ENCODE results near the gene PLK5. TPM values are rescaled to one million over a fixed set of nuclear protein-coding genes. Genes with fewer than 3 reads are reported as not detected.

The PLK5 gene
- total and polyA plus RNA-seq, 2 of the 4 experiments (the other 2 are of a cell fraction): not detected

DNA sequence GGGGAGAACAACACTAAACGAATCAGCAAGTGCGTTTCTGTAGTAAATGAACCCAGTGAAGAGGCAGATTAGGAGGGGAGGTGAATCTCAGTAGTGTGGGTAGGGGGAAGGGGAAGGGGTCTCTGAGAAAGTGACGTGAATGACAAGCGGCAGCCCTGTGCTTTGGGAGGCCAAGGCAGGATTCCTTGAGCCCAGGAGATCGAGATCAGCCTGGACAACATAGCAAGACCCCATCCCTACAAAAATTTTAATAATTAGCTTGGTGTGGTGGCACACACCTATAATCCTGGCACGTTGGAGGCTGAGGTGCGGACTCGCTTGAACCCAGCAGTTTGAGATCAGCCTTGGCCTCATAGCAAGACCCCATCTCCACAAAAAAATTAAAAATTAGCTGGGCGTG lies 8.1 kb downstream of the PLK5 start:
- Histone ChIP-seq H3K18ac (ENCODE audit: low read depth, low read length) (no peak overlapping the region), H4K20me1 (ENCODE audit: insufficient read depth, low read length) (no peaks in the 10 kb centered on the region; the same call in 1 of the 2 replicates), H3K14ac (replicated peaks; ENCODE audit: low read depth, low read length) (no peak overlapping the region), H3K79me1 (ENCODE audit: low read depth in 1 of 2, low read length in 2 of 2) (no peaks in the 10 kb centered on the region), H3K4me2 (ENCODE audit: low read depth, low read length) (no peak overlapping the region), H3K9me3 (ENCODE audit: control insufficient read depth, insufficient read depth, low read length) (no peaks in the 10 kb centered on the region), H3K23ac (ENCODE audit: low read depth, low read length) (no peak overlapping the region), H2AK5ac (ENCODE audit: low read depth, low read length) (no peak overlapping the region), H3K9ac (ENCODE audit: low read depth, low read length) (no peak overlapping the region), H3K27ac (ENCODE audit: insufficient read depth, low read length) (no peak overlapping the region), H4K5ac (ENCODE audit: low read depth, low read length) (no peak overlapping the region), H3K9me1 (ENCODE audit: insufficient read depth, low read length) (no peaks in the 10 kb centered on the region), H2AK9ac (replicated peaks; ENCODE audit: low read depth, low read length, poor library complexity) (no peak overlapping the region), H3K36me3 (ENCODE audit: control insufficient read depth, insufficient read depth, low read length) (no peaks in the 10 kb centered on the region), H2BK15ac (ENCODE audit: low read depth, low read length) (no peak overlapping the region), H3K4me3 (ENCODE audit: insufficient read depth, low read depth, low read length) (no peak overlapping the region), H4K91ac (ENCODE audit: insufficient read depth, low read depth, low read length) (no peak overlapping the region), H4K8ac (ENCODE audit: low read depth in 2 of 2, low read length in 2 of 2) (no peak overlapping the region), H3K27me3 (ENCODE audit: control insufficient read depth, insufficient read depth, low read length) (peaks cover 3% of the 10 kb centered on the region), H2BK120ac (ENCODE audit: low read depth, low read length) (no peak overlapping the region), H2BK20ac (ENCODE audit: low read depth, low read length) (no peak overlapping the region), H2AFZ (replicated peaks; ENCODE audit: low read length, poor library complexity) (no peak overlapping the region), H3K4ac (ENCODE audit: low read depth, low read length) (no peak overlapping the region), H2BK5ac (ENCODE audit: low read depth, low read length, poor library complexity, severe bottlenecking) (no peak overlapping the region), H3K4me1 (ENCODE audit: control insufficient read depth, insufficient read depth, low read length) (no peaks in the 10 kb centered on the region), H3K56ac (ENCODE audit: extremely low read depth, insufficient read depth, low read length) (no peak overlapping the region)
- in situ Hi-C loops (cut with MboI; ENCODE audit: low sequenced_read_pairs): loop anchor here (25.0 kb wide), 1 partner anchor 255 kb away; no protein-coding TSS in a partner anchor
- dilution Hi-C loops (cut with HindIII; ENCODE audit: low sequenced_read_pairs, unreplicated experiment): no loop called here
- no TSS peak for BruUV-seq (replicated peaks)
- ChIA-PET POLR2A (ENCODE audit: unreplicated experiment) (no interaction called here), CTCF (interaction anchor here (1.1 kb wide), 1 partner anchor 14 kb away, joined by 4 read pairs; no protein-coding TSS in a partner anchor)
- ATAC-seq (ENCODE audit: low read depth) (no peak), DNase-seq (no peak)
- intact Hi-C loops (cut with micrococcal nuclease): no loop called here
- no peak for TF ChIP-seq FOS (IDR thresholded peaks at IDR 0.05; ENCODE audit: low read depth, low read length)
- TF ChIP-seq CHD1 (IDR thresholded peaks at IDR 0.05; ENCODE audit: low read depth, low read length): no peak
- no peak for TF ChIP-seq BHLHE40 (IDR thresholded peaks at IDR 0.05; ENCODE audit: low read depth, low read length)
- TF ChIP-seq POLR2A (IDR thresholded peaks at IDR 0.05; ENCODE audit: low read depth, low read length): no peak
- WGBS, 2 experiments (ENCODE audit: extremely low coverage in 2 of 2, insufficient read length in 1 of 2): 90% methylated on average over 2 of the region's 9 CpGs; no CpG with 5 or more reads in 1 of the 2 experiments

Data from IMR-90 (cell line).